ENCODE results near the gene MRPL18.

Gene MRPL18

GRCh38 chr6:159842035-159842434 is 51.8 kb downstream of the MRPL18 start:
- no peak for DNase-seq (ENCODE audit: low read depth, low spot score)

- DNase-seq (ENCODE audit: low read depth, low spot score): no peak
Observed at GRCh38 chr6:159844737-159845645, 54.7 kb downstream of the MRPL18 start.
